GM19397 (cell line): ENCODE results near the gene ATF7IP.

Experiments
- ATAC-seq: cut with Tn5 transposase; IDR thresholded peaks from one replicate; pipeline ENCODE4 v1.9.1; 2021; ENCODE audit warnings: mild to moderate bottlenecking, moderate library complexity; ENCODE audit not compliant: unreplicated experiment

Gene ATF7IP

DNA sequence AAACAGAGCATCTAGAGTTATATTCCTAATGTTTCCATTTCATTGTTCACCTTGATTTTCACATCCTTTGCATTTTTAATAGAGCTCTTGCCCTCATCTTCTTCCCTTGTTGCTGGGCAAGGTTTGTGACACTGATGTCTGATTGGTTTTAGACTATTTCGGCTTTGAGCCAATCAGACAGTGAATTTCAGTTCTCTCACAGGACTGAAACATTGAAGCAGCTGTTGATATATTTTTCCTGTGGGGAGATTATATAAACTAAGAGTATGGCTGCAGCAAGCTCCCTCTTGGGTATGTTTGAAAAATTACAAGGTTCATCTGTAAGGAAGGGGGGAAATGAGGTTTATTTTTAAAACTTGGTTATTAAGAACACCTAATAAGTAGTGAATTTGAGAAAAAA, 51.2 kb downstream of the ATF7IP start:
- no peak for ATAC-seq

DNA sequence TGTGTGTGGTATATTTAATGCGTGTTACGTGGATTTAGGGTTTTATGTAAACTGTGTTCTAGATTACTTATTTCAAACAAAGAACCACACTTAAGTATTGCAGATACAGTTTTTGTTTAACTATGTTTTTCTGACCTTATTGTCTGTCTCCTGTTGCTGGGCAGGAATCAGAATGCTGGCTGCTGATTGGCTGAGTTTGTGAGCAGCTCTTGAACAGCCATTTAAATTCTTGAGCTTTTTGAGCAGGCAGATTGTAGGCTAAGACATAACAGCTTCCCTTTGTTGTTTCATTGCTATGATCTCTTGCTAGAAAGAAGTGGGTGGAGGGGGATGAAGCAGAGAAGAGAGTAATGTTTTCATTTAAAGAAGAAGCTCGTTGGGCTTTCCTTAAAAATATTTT, 52.2 kb downstream of the ATF7IP start:
- ATAC-seq: no peak

DNA sequence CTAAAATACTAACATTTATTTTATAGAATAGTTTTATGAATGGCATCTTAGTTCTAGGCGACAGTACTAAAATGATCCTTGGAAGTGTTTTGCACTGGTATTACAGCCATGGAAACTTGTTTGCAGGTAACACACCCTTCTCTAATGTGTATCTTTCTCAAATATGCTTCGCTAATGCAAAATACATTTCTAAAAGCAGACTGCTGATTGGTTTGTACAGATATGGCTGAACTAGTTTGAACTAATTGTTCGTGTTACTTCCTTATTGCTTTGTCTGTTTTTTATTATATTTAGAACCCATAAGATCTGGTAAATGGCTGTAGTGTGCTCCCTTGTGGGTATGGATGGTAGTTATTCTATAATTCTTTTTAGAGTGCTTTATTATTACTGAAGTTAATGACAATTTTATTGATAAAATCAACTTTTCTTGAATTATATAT, 53.0 kb downstream of the ATF7IP start:
- ATAC-seq: no peak

DNA sequence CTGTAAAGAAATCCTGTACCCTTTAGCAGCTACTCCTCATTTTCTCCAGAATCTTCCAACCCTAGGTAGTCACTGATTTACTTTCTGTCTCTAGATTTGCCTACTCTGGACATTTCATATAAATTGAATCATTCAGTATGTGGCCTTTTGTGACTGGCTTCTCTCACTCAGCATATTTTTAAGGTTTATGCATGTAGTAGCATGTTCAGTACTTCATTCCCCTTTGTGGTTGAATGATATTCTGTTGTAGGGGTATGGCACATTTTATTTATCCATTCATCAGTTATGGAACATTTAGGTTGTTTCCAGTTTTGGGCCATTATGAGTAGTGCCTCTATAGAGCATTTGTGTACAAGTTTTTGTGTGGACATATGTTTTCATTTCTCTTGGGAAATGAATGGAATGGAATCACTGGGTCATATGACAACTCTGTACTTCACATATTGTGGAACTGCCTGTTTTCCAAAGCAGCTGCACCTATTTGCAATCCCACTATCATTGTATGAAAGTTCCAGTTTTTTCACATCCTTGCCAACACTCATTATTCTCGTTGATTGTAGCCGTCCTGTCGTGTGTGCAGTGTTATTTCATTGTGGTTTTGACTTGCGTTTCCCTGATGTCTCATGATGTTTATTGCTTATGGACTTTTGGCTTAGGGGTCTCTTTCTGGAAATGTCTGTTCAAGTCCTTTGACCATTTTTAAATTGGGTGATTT, 57.2 kb downstream of the ATF7IP start:
- no peak for ATAC-seq

DNA sequence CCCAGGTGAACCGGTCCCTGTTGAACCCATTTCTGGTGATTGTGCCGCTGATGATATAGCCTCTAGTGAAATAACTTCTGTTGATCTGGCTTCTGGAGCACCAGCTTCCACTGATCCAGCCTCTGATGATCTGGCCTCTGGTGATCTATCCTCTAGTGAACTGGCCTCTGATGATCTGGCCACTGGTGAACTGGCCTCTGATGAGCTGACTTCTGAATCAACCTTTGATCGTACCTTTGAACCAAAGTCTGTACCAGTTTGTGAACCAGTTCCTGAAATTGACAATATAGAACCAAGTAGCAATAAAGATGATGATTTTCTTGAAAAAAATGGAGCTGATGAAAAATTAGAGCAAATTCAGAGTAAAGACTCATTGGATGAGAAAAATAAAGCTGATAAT, 59.1 kb downstream of the ATF7IP start:
- no peak for ATAC-seq

DNA sequence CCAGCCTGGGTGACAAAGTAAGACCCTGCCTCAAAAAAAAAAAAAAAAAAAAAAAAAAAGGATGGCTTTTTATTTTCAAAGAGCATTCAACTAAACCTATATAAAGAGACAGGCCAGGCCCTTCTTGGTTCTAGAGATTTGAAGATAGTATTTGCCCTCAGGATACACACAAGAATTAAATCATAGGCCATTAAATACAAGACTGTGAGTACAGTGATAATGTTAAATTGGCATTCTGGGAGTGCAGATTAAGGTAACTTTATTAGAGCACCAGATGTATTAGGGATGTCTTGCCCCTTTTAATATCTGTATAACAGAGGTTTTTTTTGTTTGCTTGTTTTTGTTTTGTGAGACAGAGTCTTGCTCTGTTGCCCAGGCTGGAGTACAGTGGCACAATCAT, 61.3 kb downstream of the ATF7IP start:
- no peak for ATAC-seq

DNA sequence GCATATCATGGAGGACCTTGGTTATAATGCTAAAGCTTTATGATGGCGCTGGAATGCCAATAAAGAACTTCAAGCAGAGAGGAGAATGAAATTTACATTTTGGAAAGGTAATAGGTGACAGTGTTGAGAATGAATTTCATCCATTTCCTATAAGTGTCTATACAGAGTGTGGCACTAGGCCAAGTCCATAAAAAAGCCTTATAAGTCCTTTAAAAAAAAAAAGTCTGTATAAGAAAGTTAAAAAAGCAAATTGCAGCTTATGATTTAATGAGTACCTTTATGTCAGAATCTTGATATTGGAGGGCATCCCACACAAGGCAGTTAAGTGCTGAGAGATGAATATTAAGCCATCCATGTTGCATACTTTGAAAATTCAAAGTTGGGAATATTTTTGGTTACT, 62.4 kb downstream of the ATF7IP start:
- no peak for ATAC-seq

DNA sequence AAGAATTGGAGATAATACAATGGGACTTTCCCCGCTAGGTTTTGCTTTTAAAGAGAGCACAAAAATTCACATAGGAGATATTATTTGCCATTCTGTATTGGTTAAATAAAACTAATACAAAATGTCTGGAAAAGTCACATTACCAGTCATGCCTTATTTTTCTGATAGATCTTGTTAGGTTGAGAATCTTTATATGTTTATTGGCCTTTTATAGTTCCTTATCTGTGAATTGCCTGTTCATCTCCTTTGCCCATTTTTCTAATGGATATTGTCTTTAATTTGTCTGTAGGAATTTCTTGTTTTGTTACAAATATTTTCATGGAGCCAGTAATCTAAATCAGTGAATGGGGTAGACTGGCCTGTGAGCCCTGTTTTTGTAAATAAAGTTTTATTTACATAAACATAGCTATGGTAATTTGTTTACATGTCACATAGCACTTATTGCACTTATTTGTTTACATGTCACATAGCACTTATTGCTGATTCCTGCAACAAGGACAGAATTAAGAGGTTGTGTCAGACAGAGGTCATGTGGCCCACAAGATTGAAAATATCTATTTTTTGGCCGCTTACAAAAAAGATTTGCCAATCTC, 65.0 kb downstream of the ATF7IP start:
- no peak for ATAC-seq

DNA sequence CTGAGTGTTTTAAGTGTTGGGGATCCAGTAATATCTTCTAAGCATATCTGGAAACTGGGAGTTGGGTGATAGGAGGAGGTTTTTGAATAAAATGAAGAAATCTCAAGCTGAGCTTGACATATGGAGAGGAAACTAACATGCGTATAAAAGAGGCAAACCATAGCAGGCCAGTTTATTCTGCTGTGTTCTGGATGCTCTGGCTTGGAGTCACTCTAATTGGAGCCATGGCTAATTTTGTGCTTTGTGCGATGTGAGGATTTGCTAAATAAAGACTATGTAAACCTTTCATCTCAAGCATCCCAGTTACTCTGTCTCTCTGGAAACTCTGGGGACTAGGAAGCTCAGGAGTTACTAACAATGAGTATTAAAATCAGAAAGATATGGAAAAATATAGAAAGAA, 66.5 kb downstream of the ATF7IP start:
- no peak for ATAC-seq

DNA sequence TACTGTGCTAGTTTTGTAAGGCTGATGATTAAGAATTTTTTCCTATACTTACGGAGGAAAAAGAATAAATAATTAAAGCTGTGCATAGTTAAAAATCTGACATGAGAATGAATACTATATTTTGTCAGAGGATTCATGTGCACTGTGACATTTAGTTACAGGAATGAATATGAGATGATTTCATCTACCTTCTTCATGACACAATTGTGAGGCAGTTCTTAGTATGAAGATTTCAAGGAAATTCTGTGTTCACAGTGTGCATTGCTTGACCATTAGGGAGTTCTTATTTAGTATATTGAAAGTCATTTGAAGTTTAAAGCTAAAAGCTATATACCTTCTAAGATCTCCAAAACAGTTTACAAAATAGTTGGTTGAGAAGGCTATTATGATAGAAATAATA, 70.1 kb downstream of the ATF7IP start:
- ATAC-seq: no peak

DNA sequence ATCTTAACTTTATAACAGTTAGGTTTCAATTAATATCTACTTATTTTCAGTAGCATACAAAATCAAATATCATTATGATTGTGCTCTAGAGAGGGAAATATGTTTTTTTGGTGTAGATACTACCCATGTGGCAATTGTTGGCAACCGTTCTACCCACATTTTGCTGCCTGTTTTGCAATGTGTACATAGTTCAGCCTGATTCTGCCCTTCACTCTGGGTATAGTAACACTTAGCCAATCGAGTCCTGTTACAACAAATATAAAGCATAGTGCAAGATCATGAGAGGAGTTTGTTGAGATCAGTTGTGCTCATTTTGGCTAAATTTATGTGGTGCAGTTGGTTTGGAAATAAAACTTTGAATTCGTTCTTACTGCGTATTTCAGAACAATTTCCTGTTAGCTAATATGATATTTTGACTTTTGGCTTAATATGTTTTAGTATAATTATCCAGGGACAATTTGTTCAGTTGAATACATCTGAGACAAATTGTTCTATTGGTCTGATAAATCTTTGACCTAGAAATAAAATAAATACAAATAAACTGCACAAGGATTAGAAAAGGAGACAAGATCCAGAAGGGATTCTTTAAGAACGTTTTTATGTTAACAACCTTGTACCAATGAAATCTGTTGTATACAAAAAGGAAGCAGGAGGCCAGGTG, 76.9 kb downstream of the ATF7IP start:
- no peak for ATAC-seq

DNA sequence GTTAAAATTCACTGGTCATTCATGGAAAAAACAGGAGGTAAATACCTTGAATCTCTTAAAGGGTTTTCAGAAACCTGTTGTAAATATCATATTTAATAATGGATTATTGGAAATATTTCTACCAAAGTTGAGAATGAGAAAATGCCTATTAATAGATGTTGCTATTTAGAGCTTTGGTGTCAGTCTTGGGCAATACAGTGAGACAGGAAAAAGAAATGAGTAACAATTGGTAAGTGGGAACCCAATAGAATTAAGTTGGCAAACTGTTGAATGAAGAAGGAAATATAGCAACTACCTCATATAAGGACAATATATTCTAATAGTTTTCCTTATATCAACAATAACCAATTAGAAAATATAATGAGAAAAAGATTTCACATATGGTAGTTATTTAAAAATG, 78.0 kb downstream of the ATF7IP start:
- ATAC-seq: no peak

DNA sequence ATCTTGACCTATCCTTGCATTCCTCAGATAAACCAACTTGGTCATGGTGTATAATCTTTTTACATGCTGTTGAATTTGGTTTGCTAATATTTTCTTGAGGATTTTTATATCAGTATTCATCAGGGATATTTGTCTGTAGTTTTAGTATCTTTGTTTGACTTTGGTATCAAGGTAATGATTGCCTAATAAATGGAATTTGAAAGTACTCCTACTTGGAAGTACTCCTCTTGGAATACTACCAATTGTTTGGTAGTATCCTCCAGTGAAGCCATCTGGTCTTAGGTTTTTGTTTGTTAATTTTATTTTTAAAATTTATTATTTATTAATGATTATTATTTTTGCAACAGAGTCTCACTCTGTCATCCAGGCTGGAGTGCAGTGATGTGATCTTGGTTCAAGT, 85.0 kb downstream of the ATF7IP start:
- ATAC-seq: no peak

DNA sequence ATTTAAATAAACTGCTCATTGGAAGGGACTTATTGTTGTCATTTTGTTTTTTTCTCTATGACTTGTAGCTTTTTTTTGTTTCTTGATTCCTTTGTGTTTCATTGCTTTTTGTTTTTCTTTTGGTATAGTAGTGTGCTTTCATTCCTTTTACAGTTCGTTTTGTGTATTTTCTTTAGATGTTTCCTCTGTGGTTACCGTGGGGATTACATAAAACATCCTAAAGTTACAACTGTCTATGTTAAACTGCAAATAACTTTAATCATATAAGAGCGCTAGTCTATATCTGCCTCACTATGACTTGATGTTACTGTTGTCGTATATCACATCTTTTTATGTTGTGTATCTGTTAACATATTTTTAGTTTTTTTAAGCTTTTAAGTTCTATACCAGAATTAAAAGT, 86.9 kb downstream of the ATF7IP start:
- no peak for ATAC-seq

DNA sequence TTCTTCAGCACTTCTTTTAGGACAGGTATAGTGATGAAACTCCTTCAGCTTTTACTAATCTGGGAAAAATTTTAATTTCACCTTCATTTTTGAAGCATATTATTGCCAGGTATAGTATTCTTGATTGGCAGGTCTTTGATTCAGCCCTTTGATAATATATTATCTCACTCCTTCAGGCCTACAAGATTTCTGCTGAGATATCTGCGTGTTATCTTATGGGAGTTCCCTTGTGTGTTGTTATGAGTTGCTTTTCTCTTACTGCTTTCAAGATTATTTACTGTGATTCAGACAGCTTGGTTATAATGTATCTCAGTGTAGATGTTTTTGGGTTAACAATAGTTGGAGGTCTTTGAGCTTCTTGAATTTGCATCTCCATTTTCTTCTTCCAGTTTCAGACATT, 87.4 kb downstream of the ATF7IP start:
- ATAC-seq: no peak

DNA sequence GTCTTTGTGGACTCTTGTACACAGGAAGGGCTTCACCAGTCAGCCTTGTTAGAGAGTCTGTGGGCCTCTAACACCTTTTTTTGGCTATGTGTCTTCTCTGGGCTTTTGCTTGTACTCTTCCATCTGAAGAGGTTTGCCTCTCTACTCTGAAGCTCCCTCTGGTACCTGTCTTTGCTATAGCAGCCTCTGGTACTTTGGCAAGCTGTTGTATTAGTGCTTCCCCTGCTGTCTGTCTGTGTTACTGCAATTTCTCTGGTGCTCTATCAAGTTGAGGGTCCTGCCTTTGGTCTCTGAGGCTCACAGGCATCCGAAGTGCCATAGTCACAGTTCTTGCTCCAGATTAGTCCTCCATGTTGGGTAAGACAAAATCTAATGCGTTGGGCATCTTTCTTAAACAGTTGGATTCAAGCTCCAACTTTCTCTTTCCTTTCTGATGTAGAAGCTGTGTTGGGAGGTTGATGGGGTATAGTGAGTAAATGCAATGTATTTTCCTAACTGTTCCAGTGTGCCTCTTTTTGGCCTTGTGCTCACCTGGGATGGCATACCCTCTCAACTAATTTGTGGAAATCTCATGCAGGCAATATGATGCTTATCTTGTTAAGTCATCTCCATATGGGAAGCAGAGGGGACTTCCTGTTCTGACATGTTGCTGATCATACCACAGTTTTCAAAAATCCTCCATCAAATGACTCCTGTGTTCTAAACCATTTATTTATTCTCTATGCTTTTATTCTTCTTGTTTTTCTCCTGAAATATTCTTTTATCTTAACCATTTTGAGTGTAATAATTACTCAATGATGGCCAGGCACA, 88.8 kb downstream of the ATF7IP start:
- peak; percentile 55 for ATAC-seq

DNA sequence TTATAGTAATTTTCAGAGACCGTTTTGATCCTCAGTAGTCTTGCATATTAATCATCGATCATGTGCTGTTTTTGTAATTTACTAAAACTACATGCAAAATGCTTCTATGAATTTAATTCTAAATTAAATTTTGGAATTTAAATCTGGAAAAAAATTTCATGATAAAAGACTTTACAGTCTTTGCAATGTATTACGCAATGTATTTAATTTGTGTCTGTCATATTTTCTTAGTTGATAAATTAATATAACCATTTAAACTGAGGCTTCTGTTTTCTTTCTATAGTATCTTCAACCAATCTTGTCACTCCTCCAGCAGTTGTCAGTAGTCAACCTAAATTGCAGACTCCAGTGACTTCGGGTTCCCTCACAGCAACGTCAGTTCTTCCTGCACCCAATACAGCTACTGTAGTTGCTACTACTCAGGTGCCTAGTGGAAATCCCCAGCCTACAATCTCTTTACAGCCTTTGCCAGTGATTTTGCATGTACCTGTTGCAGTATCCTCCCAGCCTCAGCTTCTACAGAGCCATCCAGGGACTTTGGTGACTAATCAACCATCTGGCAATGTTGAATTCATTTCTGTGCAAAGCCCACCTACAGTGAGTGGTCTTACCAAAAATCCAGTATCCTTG, 94.8 kb downstream of the ATF7IP start:
- no peak for ATAC-seq

DNA sequence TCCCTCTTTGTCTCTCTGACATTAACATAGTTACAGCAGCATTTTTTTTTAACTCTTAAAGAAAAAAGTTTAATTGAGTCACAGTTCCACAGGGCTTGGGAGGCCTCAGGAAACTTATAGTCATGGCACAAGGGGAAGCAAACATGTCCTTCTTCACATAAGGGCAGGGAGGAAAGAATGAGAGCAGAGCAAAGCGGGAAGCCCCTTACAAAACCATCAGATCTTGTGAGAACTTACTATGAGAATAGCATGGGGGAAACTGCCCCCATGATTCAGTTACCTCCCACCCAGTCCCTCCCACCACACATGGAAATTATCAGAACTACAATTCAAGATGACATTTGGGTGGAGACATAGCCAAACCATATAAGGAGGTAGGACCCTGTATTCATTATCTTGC, 106.0 kb downstream of the ATF7IP start:
- no peak for ATAC-seq

DNA sequence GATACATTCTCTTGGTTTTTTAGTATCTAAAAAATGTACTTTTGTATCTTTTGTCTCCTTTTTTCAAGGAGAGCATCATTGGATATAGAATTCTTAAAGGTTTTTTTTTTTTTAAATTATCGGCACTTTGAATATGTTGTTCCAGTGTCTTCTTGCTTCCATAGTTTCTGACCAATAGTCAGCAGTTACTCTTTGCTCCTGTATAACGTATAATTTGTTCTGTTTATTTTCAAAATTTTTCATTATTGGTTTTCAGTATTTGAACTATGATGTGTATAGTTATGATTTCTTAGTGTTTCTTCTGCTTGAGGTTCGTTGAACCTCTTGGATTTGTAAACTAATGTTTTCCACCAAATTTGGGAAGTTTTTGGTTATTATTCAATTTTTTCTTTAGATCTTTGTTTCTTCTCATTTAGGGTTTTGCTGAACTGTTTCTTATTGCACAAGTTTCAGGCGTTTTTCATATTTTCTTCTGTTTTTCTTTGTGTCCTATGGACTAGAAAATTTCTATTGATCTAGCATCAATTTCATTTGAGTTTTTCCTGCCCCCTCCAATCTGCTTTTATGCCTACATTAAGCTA, 108.3 kb downstream of the ATF7IP start:
- ATAC-seq: no peak

DNA sequence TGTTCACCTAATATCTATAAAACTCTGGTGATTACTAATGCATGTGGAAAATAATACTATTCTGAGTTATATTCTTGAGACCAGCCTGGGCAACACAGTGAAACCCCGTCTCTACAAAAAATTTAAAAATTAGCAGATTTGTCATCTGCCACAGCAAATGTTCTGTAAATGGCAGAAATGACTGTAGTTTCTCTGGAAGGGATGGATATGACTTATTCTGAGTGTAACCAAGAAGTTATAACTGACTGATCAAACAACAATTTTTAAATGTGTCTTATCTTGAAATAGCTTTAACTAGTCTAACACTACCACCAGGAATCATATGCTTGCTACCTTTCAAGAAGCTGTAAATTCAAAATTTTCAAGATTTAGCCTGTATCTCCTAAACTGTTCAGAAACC, 113.5 kb downstream of the ATF7IP start:
- ATAC-seq: no peak

DNA sequence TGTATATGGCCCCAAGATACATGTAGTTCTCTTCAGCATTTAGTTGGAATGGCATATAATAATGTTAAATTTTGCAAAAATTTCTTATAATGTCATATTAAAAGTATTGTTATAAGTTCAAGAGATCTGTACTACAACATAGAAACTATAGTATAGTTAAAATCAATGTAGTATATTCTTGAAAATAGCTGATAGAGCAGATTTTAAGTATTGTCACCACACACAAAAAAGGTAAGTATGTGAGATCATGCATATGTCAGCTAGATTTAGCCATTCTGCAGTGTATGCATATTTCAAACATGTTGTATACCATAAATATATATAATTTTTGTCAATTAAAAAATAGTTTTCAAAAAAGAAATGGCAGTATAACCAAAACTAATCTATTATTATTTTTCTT, 115.7 kb downstream of the ATF7IP start:
- no peak for ATAC-seq
